NT2/D1 (cell line): ENCODE data around the gene HSF5.
A peak's percentile ranks its signal among the peaks of the same experiment; 100 is the strongest.

Experiments
- DNase-seq: peaks from one replicate; pipeline ENCODE4 v3.0.0-alpha.2; 2011; ENCODE audit warnings: low read depth, low spot score
- H3K27me3 ChIP-seq: 2 replicates; pipeline ENCODE4 v1.6.0; 2011; ENCODE audit warnings: mild to moderate bottlenecking; ENCODE audit not compliant: insufficient read length, insufficient read depth
- H3K36me3 ChIP-seq: 2 replicates; pipeline ENCODE4 v1.6.1; 2011; ENCODE audit warnings: mild to moderate bottlenecking, low read length, mixed read lengths; ENCODE audit not compliant: insufficient read depth, insufficient read length
- H3K4me1 ChIP-seq: 2 replicates; pipeline ENCODE4 v1.5.1; 2011; ENCODE audit not compliant: insufficient read depth, insufficient read length
- H3K4me3 ChIP-seq: 2 replicates; pipeline ENCODE4 v1.5.1; 2011; ENCODE audit warnings: low read depth; ENCODE audit not compliant: insufficient read length
- H3K9ac ChIP-seq: 2 replicates; pipeline ENCODE4 v1.6.0; 2011; ENCODE audit warnings: low read depth; ENCODE audit not compliant: insufficient read length
- H3K9me3 ChIP-seq: 2 replicates; pipeline ENCODE4 v1.5.1; 2011; ENCODE audit warnings: mild to moderate bottlenecking, low read length; ENCODE audit not compliant: insufficient read depth
- SUZ12 ChIP-seq: IDR thresholded peaks from 2 replicates; pipeline ENCODE4 v1.6.1; 2011; ENCODE audit not compliant: insufficient read length, insufficient read depth; ENCODE audit errors: extremely low read depth
- YY1 ChIP-seq: IDR thresholded peaks from 2 replicates; pipeline ENCODE4 v1.6.1; 2011; ENCODE audit not compliant: insufficient read length, insufficient read depth
- ZNF274 ChIP-seq: IDR thresholded peaks from 2 replicates; pipeline ENCODE4 v1.6.1; 2011; ENCODE audit warnings: mild to moderate bottlenecking, low read depth, low read length

Gene HSF5

DNA sequence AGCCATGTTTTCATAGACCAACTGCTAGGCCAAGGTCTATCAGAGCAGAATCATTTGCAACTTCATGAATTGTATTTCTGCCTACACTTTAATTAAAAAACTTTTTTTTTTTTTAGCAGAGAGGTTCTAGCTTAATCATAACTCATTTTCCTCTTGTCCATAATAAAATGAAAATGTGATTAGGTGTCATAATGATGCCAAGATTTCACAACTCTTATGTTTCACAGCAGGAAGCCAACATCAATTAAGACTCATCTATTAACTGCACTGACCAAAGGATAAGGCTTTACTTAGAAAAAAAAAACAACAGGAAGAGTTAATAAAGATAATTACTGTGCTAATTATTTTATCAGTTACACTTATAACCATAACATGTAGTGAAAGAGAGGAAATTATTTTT lies 52.0 kb downstream of the HSF5 start:
- TF ChIP-seq SUZ12 = no peak
- TF ChIP-seq YY1 = no peak
- no peak for TF ChIP-seq ZNF274
- no peaks in the 10 kb centered on the region for H3K4me1 ChIP-seq

DNA sequence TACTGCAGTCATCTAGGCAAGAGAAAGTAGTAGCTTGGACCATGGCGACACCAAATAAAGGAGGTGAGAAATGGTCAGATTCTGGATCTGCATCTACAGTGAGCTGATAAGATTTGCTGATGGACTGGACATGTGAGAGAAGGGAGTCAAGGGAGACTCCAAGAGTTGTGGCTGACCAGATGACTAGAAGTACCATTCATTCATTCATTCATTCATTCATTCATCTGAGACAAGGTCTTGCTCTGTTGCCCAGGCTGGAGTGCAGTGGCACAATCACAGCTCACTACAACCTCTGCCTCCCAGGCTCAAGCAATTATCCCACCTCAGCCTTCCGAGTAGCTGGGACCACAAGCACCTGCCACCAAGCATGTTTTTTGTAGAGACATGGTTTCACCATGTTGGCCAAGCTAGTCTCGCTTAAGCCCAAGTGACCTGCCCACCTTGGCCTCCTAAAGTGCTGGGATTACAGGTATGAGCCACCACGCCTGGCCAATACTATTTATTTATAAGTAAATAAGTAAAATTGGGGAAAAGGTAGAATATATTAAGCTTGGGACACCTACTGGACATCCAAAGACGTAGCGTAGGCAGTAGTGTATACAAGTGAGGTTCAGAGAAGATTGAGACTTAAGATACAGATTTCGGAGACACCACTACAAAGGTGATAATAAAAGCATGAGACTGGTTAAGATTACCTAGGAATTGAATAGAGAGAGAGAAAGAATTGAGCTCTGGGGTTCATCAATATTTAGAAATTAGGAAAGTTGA lies 55.2 kb downstream of the HSF5 start:
- no peaks in the 10 kb centered on the region for H3K4me1 ChIP-seq
- no peak for DNase-seq
- H3K9ac ChIP-seq = no peak overlapping the region
- H3K27me3 ChIP-seq = no peaks in the 10 kb centered on the region
- H3K9me3 ChIP-seq = no peaks in the 10 kb centered on the region
- TF ChIP-seq SUZ12 (no peak), ZNF274 (no peak), YY1 (no peak)
- no peaks in the 10 kb centered on the region for H3K36me3 ChIP-seq
- H3K4me3 ChIP-seq = no peak overlapping the region

More for the DNA sequence above, 52.0 kb downstream of the HSF5 start:
- DNase-seq = no peak
- H3K9me3 ChIP-seq = no peaks in the 10 kb centered on the region
- no peak overlapping the region for H3K9ac ChIP-seq
- H3K27me3 ChIP-seq = no peaks in the 10 kb centered on the region
- H3K4me3 ChIP-seq = no peak overlapping the region
- H3K36me3 ChIP-seq = no peaks in the 10 kb centered on the region

- Histone ChIP-seq H3K9ac (no peak overlapping the region), H3K36me3 (no peaks in the 10 kb centered on the region), H3K4me1 (no peaks in the 10 kb centered on the region), H3K27me3 (no peaks in the 10 kb centered on the region), H3K9me3 (no peaks in the 10 kb centered on the region), H3K4me3 (no peak overlapping the region)
- no peak for DNase-seq
- no peak for TF ChIP-seq ZNF274
- no peak for TF ChIP-seq YY1
- no peak for TF ChIP-seq SUZ12
Measured at GRCh38 chr17:58427807-58428206, 60.4 kb downstream of the HSF5 start.

DNA sequence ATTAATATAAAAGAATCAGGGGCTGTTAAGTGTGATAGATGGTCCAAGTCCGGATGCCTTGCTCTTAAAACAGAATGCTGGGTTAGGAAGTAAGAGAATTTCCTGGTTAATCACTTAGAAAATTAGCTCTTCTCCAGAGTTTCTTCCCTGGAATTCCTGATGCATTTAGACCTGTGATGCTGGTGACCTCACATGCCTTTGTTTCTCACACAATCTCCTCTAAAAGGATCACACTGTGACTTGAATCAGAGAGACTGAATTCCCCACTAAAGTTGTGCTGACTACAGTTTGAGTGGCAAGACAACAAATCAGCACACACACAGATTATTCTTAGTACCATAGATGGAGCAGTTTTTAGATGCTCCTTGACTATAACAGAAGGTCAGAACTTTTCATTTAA lies 66.5 kb downstream of the HSF5 start:
- no peak overlapping the region for H3K4me3 ChIP-seq
- no peaks in the 10 kb centered on the region for H3K36me3 ChIP-seq
- DNase-seq = no peak
- H3K9me3 ChIP-seq = no peaks in the 10 kb centered on the region
- no peak for TF ChIP-seq ZNF274
- TF ChIP-seq YY1 = no peak
- TF ChIP-seq SUZ12 = no peak
- no peak overlapping the region for H3K9ac ChIP-seq
- no peaks in the 10 kb centered on the region for H3K27me3 ChIP-seq
- no peaks in the 10 kb centered on the region for H3K4me1 ChIP-seq

- no peak for TF ChIP-seq SUZ12
- TF ChIP-seq YY1 = no peak
- TF ChIP-seq ZNF274 = no peak
- no peak for DNase-seq
- H3K9ac ChIP-seq = no peak overlapping the region
- H3K36me3 ChIP-seq = no peaks in the 10 kb centered on the region
- no peaks in the 10 kb centered on the region for H3K9me3 ChIP-seq
- H3K4me1 ChIP-seq = no peaks in the 10 kb centered on the region
- no peaks in the 10 kb centered on the region for H3K27me3 ChIP-seq
- no peak overlapping the region for H3K4me3 ChIP-seq
Measured at GRCh38 chr17:58420827-58421226, 67.4 kb downstream of the HSF5 start.

DNA sequence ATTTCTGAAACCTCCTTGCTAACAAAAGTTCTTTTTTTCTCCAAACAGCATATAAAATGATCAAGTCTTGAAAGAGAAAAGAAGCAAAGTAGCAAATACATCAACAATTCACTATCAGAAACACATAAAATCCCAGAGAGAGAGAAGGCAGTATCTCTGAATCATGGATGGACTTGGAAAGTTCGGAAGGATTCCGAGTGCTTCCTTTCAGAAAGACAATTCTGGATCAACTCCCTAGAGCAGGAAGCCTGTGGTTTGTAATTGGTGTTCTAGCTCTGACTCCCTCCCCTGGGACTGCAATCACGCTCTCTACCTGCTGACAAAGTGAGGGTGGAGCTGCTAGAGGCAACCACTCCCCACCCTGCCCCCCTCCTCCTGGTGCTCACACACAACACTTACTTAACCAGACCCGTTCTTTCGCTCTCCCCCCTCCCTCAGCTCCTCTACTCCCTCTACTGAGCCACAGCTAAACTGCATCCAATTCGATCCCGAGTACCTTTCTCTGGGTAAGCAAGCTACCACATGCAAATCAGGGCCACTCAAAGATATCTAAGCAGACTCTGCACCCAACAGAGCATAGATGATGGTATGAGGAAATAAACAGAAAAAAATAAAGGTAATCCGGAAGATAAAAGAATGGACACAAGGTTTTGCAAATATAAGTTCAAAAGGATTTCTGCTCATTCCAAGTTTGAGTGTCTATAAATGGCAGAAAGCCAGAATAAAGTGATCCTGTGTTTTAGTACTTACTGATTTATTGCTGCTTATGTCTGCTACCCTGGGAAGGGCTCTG lies 70.7 kb downstream of the HSF5 start, which contains the start of gene RNF43:
Gene RNF43 (minus strand): TSS at position 235 of the 793 bp plus-strand sequence. CDS start 1,957 bp downstream, outside the sequence.
- H3K4me3 ChIP-seq = peak within 1 kb of the TSS; percentile 54
- TF ChIP-seq SUZ12 (no peak), YY1 (no peak), ZNF274 (no peak)
- DNase-seq = peak; percentile 95
- no peaks in the 10 kb centered on the region for H3K36me3 ChIP-seq
- H3K9ac ChIP-seq = peak within 1 kb of the TSS; percentile 61
- no peaks in the 10 kb centered on the region for H3K4me1 ChIP-seq
- no peaks in the 10 kb centered on the region for H3K9me3 ChIP-seq
- no peaks in the 10 kb centered on the region for H3K27me3 ChIP-seq

GRCh38 chr17:58416937-58417299 lies 71.3 kb downstream of the HSF5 start:
- no peak for DNase-seq
- no peaks in the 10 kb centered on the region for H3K9me3 ChIP-seq
- no peaks in the 10 kb centered on the region for H3K4me1 ChIP-seq
- peak overlapping the region; percentile 54 for H3K4me3 ChIP-seq
- no peaks in the 10 kb centered on the region for H3K27me3 ChIP-seq
- TF ChIP-seq SUZ12 (no peak), ZNF274 (no peak), YY1 (no peak)
- H3K36me3 ChIP-seq = no peaks in the 10 kb centered on the region
- H3K9ac ChIP-seq = peak overlapping the region; percentile 61
